Right kidney (tissue), 1 donor: ENCODE data around the gene ZNF638.

Experiments used
- DNase-seq: peaks from one replicate; pipeline ENCODE4 v3.0.0-alpha.2; 2016

ZNF638 gene

DNA sequence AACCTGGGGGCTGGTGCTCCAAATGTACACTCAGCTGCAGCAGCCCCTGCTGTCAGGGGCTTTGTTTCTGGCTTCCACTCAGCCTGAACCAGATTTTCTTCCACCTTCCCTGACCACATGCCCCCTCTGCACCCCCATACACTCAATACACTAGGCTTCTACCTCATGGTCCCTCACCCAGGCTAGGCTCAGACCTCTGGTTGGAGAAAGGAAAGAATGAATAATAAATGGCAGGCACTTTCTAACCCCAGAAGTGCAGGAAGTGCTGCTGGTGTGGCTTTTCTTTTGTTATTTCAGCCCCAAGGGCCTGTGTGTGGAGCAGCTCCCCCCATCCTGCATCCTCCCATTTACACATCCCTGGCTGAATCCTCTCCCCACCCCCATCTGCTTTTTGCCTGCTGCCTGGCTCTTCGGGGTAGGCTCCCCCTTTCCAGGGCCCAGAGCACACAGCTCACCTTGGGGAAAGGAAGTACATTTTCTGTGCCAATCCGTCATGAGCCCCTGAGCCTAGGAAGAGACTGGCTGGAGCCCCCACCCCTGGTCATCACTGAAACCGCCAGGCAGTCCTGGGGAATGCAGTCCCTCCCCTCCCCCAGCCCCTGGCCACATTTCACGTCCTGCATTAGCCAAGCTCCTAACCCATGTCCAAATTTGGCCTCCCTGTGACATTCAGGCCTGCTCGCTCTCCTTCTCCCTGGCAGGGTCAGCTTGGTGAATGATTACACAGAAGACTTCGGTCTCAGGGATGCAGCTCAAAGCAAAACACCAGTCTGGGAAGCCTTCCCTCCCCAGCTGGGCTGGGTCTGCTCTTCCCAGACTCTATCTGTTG, 124.4 kb downstream of the ZNF638 start:
- no peak for DNase-seq

GRCh38 chr2:71456617-71457016, 125.0 kb downstream of the ZNF638 start:
- no peak for DNase-seq

DNA sequence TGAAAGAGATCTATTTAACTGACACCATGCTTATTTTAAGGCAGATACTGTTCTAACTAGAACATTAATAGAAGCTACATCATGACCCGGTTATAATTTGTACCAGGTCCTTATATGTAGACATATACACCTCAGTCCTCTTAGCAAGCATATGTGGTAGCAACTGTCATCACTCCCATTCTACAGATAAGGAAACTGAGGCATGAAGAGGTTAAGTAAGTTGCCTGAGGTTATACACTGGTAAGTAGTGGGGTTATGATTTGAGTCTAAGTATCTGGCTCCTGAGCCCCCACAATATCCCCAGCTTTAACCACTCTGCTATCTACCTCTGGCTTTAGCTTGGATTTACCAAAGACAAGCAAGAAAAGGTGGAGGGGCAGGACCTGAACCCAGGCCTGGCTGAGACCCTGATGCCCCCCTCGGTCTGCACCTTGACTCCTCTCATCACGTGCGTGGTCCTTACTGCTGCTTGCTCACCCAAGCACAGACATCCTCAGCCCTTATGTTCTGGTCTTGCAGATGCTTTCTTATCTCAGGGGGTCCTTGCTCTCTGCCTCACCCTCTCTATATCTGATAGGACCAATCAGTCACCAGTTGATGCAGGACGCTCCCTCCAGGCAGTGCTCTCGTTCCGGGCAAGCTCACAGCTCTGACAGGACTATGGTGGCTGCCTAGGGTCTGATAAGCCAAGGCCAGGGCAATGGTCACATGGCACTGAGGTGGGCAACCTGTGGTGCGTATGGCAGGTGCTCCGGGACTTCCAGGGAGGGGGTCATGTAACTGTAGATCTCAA, 125.7 kb downstream of the ZNF638 start:
- no peak for DNase-seq

- DNase-seq = no peak
Observed at GRCh38 chr2:71457923-71458322, 126.3 kb downstream of the ZNF638 start.

GRCh38 chr2:71458413-71459083, 127.0 kb downstream of the ZNF638 start:
- no peak for DNase-seq

DNA sequence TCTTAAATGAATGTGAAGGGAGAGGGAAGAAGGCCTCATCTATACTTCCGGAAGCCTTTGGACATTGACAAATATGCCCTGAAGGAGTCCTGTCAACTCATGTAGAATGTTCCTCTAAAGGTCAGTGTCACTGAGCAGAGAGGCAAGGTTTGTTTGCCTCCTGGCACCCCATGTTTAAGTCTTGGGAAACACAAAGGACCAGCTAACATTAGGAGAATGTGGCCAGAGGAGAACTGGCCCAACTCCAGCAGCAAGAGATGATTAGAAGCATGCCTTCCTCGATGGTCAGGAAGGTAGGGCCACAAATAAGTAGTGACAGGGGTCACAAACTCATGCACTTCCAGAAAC, 127.5 kb downstream of the ZNF638 start:
- no peak for DNase-seq

GRCh38 chr2:71460056-71460455, 128.5 kb downstream of the ZNF638 start:
- no peak for DNase-seq

GRCh38 chr2:71460595-71461303, 129.2 kb downstream of the ZNF638 start:
- no peak for DNase-seq

GRCh38 chr2:71461304-71461671, 129.7 kb downstream of the ZNF638 start:
- no peak for DNase-seq

DNA sequence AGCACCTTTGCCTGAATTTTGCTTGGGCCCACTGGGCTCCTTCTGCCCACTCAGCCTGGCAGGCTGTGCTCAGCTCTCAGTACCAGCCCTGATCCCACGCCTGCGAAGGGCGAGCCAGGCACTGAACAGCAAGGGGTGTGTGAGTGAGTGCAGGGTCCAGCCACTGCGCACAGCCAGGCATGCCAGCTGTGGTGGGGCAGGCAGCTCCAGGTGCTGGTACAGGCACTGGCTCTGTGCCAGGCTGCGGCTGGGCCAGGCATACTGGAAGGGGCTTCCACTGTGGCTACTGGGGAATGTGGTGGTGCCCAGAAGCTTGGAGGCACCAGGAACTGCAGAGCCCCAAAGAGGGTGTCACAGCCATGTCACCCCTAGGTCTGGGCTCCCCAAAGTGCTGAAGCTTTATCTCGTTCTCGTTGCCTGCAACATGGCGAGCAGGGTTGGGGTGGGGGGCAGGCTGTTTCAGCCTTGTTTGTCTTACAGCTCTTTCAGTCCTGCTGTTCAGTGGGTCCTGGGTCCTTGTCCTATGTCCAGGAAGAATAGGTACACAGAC, 130.5 kb downstream of the ZNF638 start:
- no peak for DNase-seq

DNA sequence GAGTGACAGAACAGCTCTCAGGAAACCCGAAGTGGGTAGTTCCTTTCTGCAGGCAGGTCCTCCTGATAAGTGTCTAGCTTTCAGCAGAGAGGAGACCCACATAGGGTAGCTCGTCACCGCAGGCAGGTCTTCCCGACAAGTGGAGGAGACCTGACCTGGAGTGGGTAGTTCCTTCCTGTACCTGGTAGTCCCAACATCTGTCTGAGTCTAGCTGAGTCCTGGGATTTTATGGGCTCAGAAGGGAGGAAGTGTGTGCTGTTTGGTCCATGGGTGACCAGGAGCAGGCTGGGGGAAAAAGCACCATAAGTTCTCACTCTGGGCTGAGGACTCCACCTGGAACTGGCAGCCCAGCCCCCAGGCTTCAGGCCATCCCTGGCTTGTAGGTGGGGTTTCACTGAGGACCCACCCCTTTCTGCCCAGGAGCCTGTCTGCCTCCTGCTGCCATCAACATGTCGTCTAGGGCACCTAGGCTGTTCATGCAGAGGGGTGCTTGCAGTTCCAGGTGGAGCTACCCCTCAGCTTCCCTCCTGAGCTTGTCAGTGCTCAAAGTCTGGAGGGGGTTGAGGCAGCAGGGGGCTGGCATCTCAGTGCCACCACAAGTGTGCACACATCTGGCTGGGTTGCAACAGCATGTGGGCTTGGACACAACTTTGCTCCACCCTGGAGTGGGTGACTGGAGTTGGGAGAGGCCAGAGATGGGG, 131.2 kb downstream of the ZNF638 start:
- DNase-seq = no peak

GRCh38 chr2:71463342-71463654, 131.7 kb downstream of the ZNF638 start:
- no peak for DNase-seq

DNA sequence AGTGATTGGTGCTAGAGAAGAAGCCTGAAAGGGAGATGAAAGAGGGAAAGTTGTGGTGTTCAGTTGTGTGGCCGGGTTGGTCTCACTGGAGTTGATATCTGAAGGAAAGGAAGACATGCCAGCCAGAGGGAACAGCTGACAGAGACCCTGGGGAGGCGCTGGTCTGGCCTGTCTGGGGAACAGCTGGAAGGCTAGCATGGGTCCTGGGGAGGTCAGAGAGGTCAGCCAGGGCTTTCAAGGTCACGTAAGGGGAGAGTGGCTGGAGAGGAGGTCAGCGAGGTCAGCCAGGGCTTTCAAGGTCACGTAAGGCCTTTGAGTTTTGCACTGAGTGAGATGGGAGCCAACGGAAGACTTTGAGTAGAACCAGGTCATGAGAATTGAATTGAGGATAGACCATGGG, 132.8 kb downstream of the ZNF638 start:
- DNase-seq = no peak

GRCh38 chr2:71465356-71465755, 133.8 kb downstream of the ZNF638 start:
- DNase-seq = no peak

- DNase-seq = no peak
Observed at GRCh38 chr2:71465961-71466300, 134.3 kb downstream of the ZNF638 start.

GRCh38 chr2:71466301-71467179, 135.0 kb downstream of the ZNF638 start:
- DNase-seq = peak; percentile 81

DNA sequence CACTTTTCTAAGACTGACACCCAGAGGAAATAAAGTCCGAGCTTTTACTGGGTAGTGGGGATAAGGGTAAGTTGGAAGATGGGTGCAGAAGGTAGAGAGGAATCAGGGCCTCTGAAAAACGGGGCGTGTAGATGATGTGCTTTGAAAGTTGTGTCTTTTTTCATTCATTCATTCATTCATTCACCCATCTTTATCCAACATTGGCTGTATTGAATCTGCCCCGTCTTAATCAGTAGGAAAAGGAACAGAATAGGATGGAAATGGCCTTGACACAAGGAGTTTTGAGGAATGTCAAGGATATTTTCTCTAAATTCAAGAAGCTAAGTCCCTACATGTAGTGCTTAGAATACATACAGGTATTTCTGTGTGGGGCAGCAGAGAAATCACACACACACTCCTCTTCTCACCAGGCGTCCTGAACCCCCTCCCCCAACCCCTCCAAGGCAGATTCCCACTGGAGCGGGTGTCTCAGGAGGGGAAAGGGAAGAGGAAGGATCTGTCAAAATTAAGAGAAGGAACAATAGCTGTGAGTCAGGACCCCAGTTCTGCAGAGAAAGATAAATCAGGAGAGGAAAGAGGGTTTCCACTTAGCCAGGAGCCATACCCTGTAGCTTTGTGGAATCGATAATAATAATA, 135.7 kb downstream of the ZNF638 start:
- no peak for DNase-seq

GRCh38 chr2:71468279-71469015, 136.9 kb downstream of the ZNF638 start:
- no peak for DNase-seq
